HepG2 (cell line): ENCODE data around the gene LIPT1. TPM values are rescaled to one million over a fixed set of nuclear protein-coding genes. Genes with fewer than 3 reads are reported as not detected.

Experiments
- CENPX ChIP-seq: sonication (generic); formaldehyde crosslinking; IDR thresholded peaks from 2 replicates; pipeline ENCODE4 v1.9.0; 2021; ENCODE audit warnings: mild to moderate bottlenecking, missing genetic modification reagents, moderate library complexity
- DMAP1 ChIP-seq: IDR thresholded peaks from 2 replicates; pipeline ENCODE4 v1.6.1; 2016
- GABPA ChIP-seq, 2 experiments: IDR thresholded peaks; 2 replicates each; pipeline ENCODE4 v1.6.1; 2011 to 2016; ENCODE audit warnings: low read depth in 2 of 2, low read length in 1 of 2, missing biosample characterization in 1 of 2, missing genetic modification characterization in 1 of 2
- HMG20A ChIP-seq: IDR thresholded peaks from 2 replicates; pipeline ENCODE4 v1.6.1; 2016; ENCODE audit warnings: borderline replicate concordance
- HNRNPLL ChIP-seq: fragments of 200-400 bp; formaldehyde crosslinking; IDR thresholded peaks from 2 replicates; pipeline ENCODE4 v1.6.1; 2017; ENCODE audit warnings: mild to moderate bottlenecking, low read depth, low read length; ENCODE audit not compliant: poor library complexity, severe bottlenecking
- KLF16 ChIP-seq, 2 experiments: sonication (generic) in 1 of 2; formaldehyde crosslinking in 1 of 2; IDR thresholded peaks; 2 replicates each; pipeline versions ENCODE4 v1.6.1 to v1.8.0; 2016 to 2023; ENCODE audit warnings: missing genetic modification reagents in 2 of 2, missing compliant biosample characterization in 1 of 2
- LCORL ChIP-seq, 2 experiments: fragments of 450-650 bp in 1 of 2; sonication (generic) in 1 of 2; formaldehyde crosslinking in 1 of 2; IDR thresholded peaks; 2 replicates each; pipeline versions ENCODE4 v1.5.0 to v1.6.1; 2017 to 2020; ENCODE audit warnings: antibody characterized with exemption in 1 of 2, missing genetic modification reagents in 1 of 2
- MTF2 ChIP-seq: sonication (generic); formaldehyde crosslinking; IDR thresholded peaks from 2 replicates; pipeline ENCODE4 v1.5.0; 2020; ENCODE audit warnings: missing genetic modification reagents, borderline replicate concordance
- PAX8 ChIP-seq: sonication (generic); formaldehyde crosslinking; IDR thresholded peaks from 2 replicates; pipeline ENCODE4 v1.8.0; 2022; ENCODE audit warnings: mild to moderate bottlenecking, missing genetic modification reagents, borderline replicate concordance
- PITX1 ChIP-seq: sonication (generic); formaldehyde crosslinking; IDR thresholded peaks from 2 replicates; pipeline ENCODE4 v1.5.1; 2020; ENCODE audit warnings: mild to moderate bottlenecking, missing genetic modification reagents
- PREB ChIP-seq: sonication (generic); formaldehyde crosslinking; IDR thresholded peaks from 2 replicates; pipeline ENCODE4 v1.4.0; 2020; ENCODE audit warnings: missing genetic modification reagents
- SNRNP70 ChIP-seq: fragments of 200-400 bp; formaldehyde crosslinking; IDR thresholded peaks from 2 replicates; pipeline ENCODE4 v1.6.1; 2017; ENCODE audit warnings: mild to moderate bottlenecking, low read depth, low read length, moderate library complexity
- SOX13 ChIP-seq, 3 experiments: fragments of 450-650 bp in 1 of 3; sonication (generic) in 1 of 3; formaldehyde crosslinking in 1 of 3; IDR thresholded peaks in 2 of 3; conservative IDR thresholded peaks in 1 of 3; 2 replicates each; pipeline versions ENCODE4 v1.5.0 to v1.6.1; 2016 to 2020; ENCODE audit warnings: antibody characterized with exemption in 1 of 3, mild to moderate bottlenecking in 1 of 3, missing compliant biosample characterization in 1 of 3, missing genetic modification reagents in 1 of 3, moderate library complexity in 1 of 3
- TSC22D2 ChIP-seq: sonication (generic); formaldehyde crosslinking; IDR thresholded peaks from 2 replicates; pipeline ENCODE4 v1.5.1; 2020; ENCODE audit warnings: missing genetic modification reagents, mild to moderate bottlenecking, borderline replicate concordance
- ZBTB46 ChIP-seq: sonication (generic); formaldehyde crosslinking; IDR thresholded peaks from 2 replicates; pipeline ENCODE4 v1.4.0; 2020; ENCODE audit warnings: mild to moderate bottlenecking, missing genetic modification reagents, borderline replicate concordance
- ZNF136 ChIP-seq: sonication (generic); formaldehyde crosslinking; IDR thresholded peaks from 2 replicates; pipeline ENCODE4 v1.8.1; 2022; ENCODE audit warnings: low read depth, mild to moderate bottlenecking, moderate library complexity, missing genetic modification reagents
- ZNF256 ChIP-seq: sonication (generic); formaldehyde crosslinking; conservative IDR thresholded peaks from 2 replicates; pipeline ENCODE4 v1.4.0; 2020; ENCODE audit warnings: missing genetic modification reagents
- ZNF33A ChIP-seq: sonication (generic); formaldehyde crosslinking; IDR thresholded peaks from 2 replicates; pipeline ENCODE4 v1.5.1; 2020; ENCODE audit warnings: missing genetic modification reagents, mild to moderate bottlenecking, moderate library complexity, borderline replicate concordance
- ZNF580 ChIP-seq: IDR thresholded peaks from 2 replicates; pipeline ENCODE4 v1.6.1; 2016; ENCODE audit warnings: low read depth, borderline replicate concordance
- polyA plus RNA-seq, 8 experiments: library from polyadenylated mRNA; depleted of rRNA in 3 of 8; stranded (reverse) in 7 of 8; unstranded in 1 of 8; fragments of >200 nt; fragmentation: Illumina TruSeq in 4 of 8; extraction: Trizol in 4 of 8; gene quantifications; 2 replicates each; pipeline versions ENCODE4 v1.2.1 to v1.2.3, GENCODE V29; 2011 to 2016; ENCODE audit warnings: low read depth in 4 of 8, missing spikeins in 1 of 8, mixed read lengths in 1 of 8; ENCODE audit not compliant: insufficient read depth in 1 of 8
- total RNA-seq, 5 experiments: library from RNA; depleted of rRNA; stranded (reverse); fragments of >200 nt; fragmentation: Illumina TruSeq; extraction: Trizol; gene quantifications; 2 replicates each; pipeline ENCODE4 v1.2.3, GENCODE V29; 2016; ENCODE audit warnings: low read depth in 1 of 5
- TF ChIP-seq, protein P1 (sequence below): sonication (generic); formaldehyde crosslinking; IDR thresholded peaks from 2 replicates; pipeline ENCODE4 v1.5.0; 2020; ENCODE audit warnings: mild to moderate bottlenecking, missing genetic modification reagents

The LIPT1 gene
- total and polyA plus RNA-seq, 2 of the 13 experiments (the other 11 are each of a cell fraction or from before 2014, with no cell fraction given), result 8.0 to 9.6 TPM

DNA sequence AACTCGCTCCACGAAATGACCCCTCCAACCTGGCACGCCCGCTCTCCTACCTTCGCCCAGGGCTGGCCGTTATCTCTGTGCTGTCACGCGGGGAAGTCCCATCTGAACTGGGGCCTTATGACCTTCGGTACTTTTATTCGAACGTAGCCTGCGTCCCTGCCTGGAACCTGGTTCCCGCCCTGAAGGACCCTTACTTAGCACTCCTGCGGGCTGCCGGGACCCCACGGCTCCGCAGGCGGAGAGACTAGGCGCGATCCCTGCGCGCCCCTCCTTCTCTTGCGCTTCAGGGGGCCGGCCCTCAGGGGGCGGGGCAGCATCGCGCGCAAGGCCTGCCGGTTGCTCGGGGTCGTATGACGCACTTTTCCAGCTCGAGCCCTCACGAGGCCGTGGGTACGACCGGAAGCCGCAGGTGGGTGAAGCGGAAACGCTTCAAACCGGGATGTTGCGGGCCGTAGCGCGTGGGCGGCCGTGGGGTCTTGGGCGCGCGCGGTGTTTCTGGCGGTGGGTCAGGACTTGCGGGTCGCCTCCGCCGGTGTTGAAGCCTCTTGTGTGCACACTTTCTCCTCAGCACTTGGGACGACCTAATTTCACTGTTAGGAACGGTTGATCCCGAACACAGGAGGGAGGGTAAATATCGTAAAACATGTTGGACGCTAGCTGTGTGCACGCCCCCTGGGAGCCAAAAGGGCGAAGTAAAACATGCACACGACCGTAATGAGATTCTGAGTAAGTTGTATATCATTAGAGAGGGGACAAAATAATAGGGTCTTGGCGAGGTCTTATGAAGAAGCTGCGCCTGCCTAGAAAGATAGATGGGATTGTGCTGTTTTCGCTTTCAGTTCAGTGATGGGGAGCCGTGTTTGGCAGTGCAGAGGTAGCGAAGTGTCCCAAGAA lies at the start of gene LIPT1, which contains the start of gene TSGA10 (continued):
- peak; percentile 95; the same call in 1 of the 2 replicates for TF ChIP-seq ZNF580
- no peak for TF ChIP-seq SOX13 (IDR thresholded peaks at IDR 0.05)
- TF ChIP-seq SOX13 (CRISPR knock-in tag; conservative IDR thresholded peaks at IDR 0.05 in 1 of 2, IDR thresholded peaks at IDR 0.05 in 1 of 2), result peak in 1 of 2 experiments; percentile 63; a peak in 2 of 4 replicates
- TF ChIP-seq PITX1 (CRISPR knock-in tag), result peak; percentile 90
- TF ChIP-seq PAX8 (CRISPR knock-in tag), result peak; percentile 83; the same call in 1 of the 2 replicates
- no peak for TF ChIP-seq CENPX
- TF ChIP-seq LCORL (IDR thresholded peaks at IDR 0.05), result no peak
- peak; percentile 86 for TF ChIP-seq LCORL (CRISPR knock-in tag; IDR thresholded peaks at IDR 0.05)
- peak; percentile 91; the same call in 1 of the 2 replicates for TF ChIP-seq ZBTB46 (CRISPR knock-in tag)
- TF ChIP-seq KLF16 (CRISPR knock-in tag; IDR thresholded peaks at IDR 0.05), result peak in 1 of 2 experiments; percentile 100; a peak in 2 of 4 replicates
- peak; percentile 86; the same call in 1 of the 2 replicates for TF ChIP-seq TSC22D2 (CRISPR knock-in tag)
- peak; percentile 92 for TF ChIP-seq ZNF256
- TF ChIP-seq DMAP1, result peak; percentile 99
- TF ChIP-seq HMG20A (CRISPR knock-in tag), result peak; percentile 60; the same call in 1 of the 2 replicates
- peak; percentile 90 for TF ChIP-seq HNRNPLL
- no peak for TF ChIP-seq SNRNP70
- TF ChIP-seq ZNF33A (CRISPR knock-in tag), result 0 out of 2 replicates have a peak, but pooled peaks have one; percentile 36
- peak; percentile 98 for TF ChIP-seq ZNF136
- TF ChIP-seq PREB (CRISPR knock-in tag), result no peak
- TF ChIP-seq, protein P1, sequence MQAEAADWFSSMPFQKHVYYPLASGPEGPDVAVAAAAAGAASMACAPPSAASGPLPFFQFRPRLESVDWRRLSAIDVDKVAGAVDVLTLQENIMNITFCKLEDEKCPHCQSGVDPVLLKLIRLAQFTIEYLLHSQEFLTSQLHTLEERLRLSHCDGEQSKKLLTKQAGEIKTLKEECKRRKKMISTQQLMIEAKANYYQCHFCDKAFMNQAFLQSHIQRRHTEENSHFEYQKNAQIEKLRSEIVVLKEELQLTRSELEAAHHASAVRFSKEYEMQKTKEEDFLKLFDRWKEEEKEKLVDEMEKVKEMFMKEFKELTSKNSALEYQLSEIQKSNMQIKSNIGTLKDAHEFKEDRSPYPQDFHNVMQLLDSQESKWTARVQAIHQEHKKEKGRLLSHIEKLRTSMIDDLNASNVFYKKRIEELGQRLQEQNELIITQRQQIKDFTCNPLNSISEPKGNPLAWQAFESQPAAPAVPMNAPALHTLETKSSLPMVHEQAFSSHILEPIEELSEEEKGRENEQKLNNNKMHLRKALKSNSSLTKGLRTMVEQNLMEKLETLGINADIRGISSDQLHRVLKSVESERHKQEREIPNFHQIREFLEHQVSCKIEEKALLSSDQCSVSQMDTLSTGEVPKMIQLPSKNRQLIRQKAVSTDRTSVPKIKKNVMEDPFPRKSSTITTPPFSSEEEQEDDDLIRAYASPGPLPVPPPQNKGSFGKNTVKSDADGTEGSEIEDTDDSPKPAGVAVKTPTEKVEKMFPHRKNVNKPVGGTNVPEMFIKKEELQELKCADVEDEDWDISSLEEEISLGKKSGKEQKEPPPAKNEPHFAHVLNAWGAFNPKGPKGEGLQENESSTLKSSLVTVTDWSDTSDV, result peak; percentile 99
- peak; percentile 96 for TF ChIP-seq GABPA (IDR thresholded peaks at IDR 0.05; ENCODE audit: low read depth, low read length)
- TF ChIP-seq GABPA (CRISPR knock-in tag; IDR thresholded peaks at IDR 0.05; ENCODE audit: low read depth), result peak; percentile 97
- TF ChIP-seq MTF2 (CRISPR knock-in tag), result no peak
